ENCODE results near the gene PARVA.

- TF ChIP-seq USF1 (CRISPR knock-in tag; IDR thresholded peaks at IDR 0.05), result no peak
- TF ChIP-seq TEAD4 (CRISPR knock-in tag; IDR thresholded peaks at IDR 0.05), result no peak
- TF ChIP-seq, protein P1, sequence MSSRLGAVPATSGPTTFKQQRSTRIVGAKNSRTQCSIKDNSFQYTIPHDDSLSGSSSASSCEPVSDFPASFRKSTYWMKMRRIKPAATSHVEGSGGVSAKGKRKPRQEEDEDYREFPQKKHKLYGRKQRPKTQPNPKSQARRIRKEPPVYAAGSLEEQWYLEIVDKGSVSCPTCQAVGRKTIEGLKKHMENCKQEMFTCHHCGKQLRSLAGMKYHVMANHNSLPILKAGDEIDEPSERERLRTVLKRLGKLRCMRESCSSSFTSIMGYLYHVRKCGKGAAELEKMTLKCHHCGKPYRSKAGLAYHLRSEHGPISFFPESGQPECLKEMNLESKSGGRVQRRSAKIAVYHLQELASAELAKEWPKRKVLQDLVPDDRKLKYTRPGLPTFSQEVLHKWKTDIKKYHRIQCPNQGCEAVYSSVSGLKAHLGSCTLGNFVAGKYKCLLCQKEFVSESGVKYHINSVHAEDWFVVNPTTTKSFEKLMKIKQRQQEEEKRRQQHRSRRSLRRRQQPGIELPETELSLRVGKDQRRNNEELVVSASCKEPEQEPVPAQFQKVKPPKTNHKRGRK (CRISPR knock-in tag; IDR thresholded peaks at IDR 0.05; ENCODE audit: borderline replicate concordance), result no peak
- TF ChIP-seq, protein P2, sequence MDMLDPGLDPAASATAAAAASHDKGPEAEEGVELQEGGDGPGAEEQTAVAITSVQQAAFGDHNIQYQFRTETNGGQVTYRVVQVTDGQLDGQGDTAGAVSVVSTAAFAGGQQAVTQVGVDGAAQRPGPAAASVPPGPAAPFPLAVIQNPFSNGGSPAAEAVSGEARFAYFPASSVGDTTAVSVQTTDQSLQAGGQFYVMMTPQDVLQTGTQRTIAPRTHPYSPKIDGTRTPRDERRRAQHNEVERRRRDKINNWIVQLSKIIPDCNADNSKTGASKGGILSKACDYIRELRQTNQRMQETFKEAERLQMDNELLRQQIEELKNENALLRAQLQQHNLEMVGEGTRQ (CRISPR knock-in tag; IDR thresholded peaks at IDR 0.05), result no peak
- TF ChIP-seq, protein P3, sequence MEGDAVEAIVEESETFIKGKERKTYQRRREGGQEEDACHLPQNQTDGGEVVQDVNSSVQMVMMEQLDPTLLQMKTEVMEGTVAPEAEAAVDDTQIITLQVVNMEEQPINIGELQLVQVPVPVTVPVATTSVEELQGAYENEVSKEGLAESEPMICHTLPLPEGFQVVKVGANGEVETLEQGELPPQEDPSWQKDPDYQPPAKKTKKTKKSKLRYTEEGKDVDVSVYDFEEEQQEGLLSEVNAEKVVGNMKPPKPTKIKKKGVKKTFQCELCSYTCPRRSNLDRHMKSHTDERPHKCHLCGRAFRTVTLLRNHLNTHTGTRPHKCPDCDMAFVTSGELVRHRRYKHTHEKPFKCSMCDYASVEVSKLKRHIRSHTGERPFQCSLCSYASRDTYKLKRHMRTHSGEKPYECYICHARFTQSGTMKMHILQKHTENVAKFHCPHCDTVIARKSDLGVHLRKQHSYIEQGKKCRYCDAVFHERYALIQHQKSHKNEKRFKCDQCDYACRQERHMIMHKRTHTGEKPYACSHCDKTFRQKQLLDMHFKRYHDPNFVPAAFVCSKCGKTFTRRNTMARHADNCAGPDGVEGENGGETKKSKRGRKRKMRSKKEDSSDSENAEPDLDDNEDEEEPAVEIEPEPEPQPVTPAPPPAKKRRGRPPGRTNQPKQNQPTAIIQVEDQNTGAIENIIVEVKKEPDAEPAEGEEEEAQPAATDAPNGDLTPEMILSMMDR (IDR thresholded peaks at IDR 0.05), result no peak
- TF ChIP-seq ZBTB43 (CRISPR knock-in tag; IDR thresholded peaks at IDR 0.05), result no peak
- no peak for TF ChIP-seq JUN (CRISPR knock-in tag; IDR thresholded peaks at IDR 0.05)
These were observed 73.9 kb downstream of the PARVA start for GRCh38 chr11:12451179-12451814.

All from WTC11 (cell line).